ENCODE data around the gene EPB41L2. TPM values are rescaled to one million over a fixed set of nuclear protein-coding genes. Genes with fewer than 3 reads are reported as not detected.

EPB41L2 gene
- total and polyA plus RNA-seq, 2 experiments from 2014 or later: 76.2 to 91.7 TPM

- DNase-seq (ENCODE audit: low spot score) (no peak), ATAC-seq (no peak)
- no peak overlapping the region for H3K4me3 Mint-ChIP-seq
Observed at GRCh38 chr6:130929036-130929678, 133.9 kb downstream of the EPB41L2 start.

More at GRCh38 chr6:130929036-130929678, 133.9 kb downstream of the EPB41L2 start:
- no peak for TF ChIP-seq STAT1 (IDR thresholded peaks at IDR 0.05; ENCODE audit: unreplicated experiment)
- TF ChIP-seq ZNF331 (CRISPR knock-in tag; IDR thresholded peaks at IDR 0.05; ENCODE audit: low read depth): no peak
- no peak for TF ChIP-seq CREB1 (CRISPR knock-in tag; IDR thresholded peaks at IDR 0.05; ENCODE audit: low read depth)
- TF ChIP-seq JUNB (IDR thresholded peaks at IDR 0.05; ENCODE audit: unreplicated experiment): no peak
- TF ChIP-seq POLR2AphosphoS5 (IDR thresholded peaks at IDR 0.05; ENCODE audit: low read depth): no peak
- no peak for TF ChIP-seq REST (IDR thresholded peaks at IDR 0.05; ENCODE audit: unreplicated experiment)
- TF ChIP-seq NANOG (IDR thresholded peaks at IDR 0.05; ENCODE audit: borderline replicate concordance): no peak
- no peak for TF ChIP-seq EZH2phosphoT487 (IDR thresholded peaks at IDR 0.05; ENCODE audit: unreplicated experiment)
- TF ChIP-seq ZNF462 (CRISPR knock-in tag; IDR thresholded peaks at IDR 0.05): no peak
- no peak for TF ChIP-seq EZH2 (IDR thresholded peaks at IDR 0.05; ENCODE audit: low read depth, unreplicated experiment)
- TF ChIP-seq ZNF114 (CRISPR knock-in tag; IDR thresholded peaks at IDR 0.05): no peak
- TF ChIP-seq CTCF (conservative IDR thresholded peaks at IDR 0.05; ENCODE audit: low read depth in 2 of 2): no peak
- TF ChIP-seq ETS1 (IDR thresholded peaks at IDR 0.05): no peak
- H3K79me2 ChIP-seq (replicated peaks; ENCODE audit: insufficient read depth): peaks cover 15% of the 10 kb centered on the region; the same call in 1 of the 2 replicates
- Mint-ChIP-seq H3K4me1 (peaks cover 19% of the 10 kb centered on the region), H3K27ac (no peak overlapping the region), H3K9me3 (peaks cover 3% of the 10 kb centered on the region; the same call in 2 of the 3 replicates), H3K27me3 (ENCODE audit: insufficient read depth, low read depth, poor library complexity) (no peaks in the 10 kb centered on the region), H3K36me3 (ENCODE audit: low read depth) (peaks cover 6% of the 10 kb centered on the region; the same call in 2 of the 3 replicates)
- no peaks in the 10 kb centered on the region for H3K9me2 ChIP-seq (ENCODE audit: insufficient read depth)
- no peaks in the 10 kb centered on the region; the same call in 1 of the 2 replicates for H3K36me3 ChIP-seq (ENCODE audit: insufficient read depth)
- H3K27me3 ChIP-seq (ENCODE audit: insufficient read depth): no peaks in the 10 kb centered on the region
- no peak overlapping the region for H3K4me2 ChIP-seq
- H3K27ac ChIP-seq (ENCODE audit: low read depth): no peak overlapping the region
- no peaks in the 10 kb centered on the region for H3F3A ChIP-seq (replicated peaks; ENCODE audit: low read depth)
- H3K4me1 ChIP-seq (ENCODE audit: insufficient read depth): peaks cover 13% of the 10 kb centered on the region
- H4K20me1 ChIP-seq (replicated peaks; ENCODE audit: insufficient read depth): no peaks in the 10 kb centered on the region
- no peak overlapping the region for H2AFZ ChIP-seq
- H3K4me3 ChIP-seq: no peak overlapping the region

Data from GM23338 (cell line).